Progenitor cell of endocrine pancreas (in vitro differentiated cells): ENCODE data around the gene UBAC2. TPM values are rescaled to one million over a fixed set of nuclear protein-coding genes. Genes with fewer than 3 reads are reported as not detected.

Experiments used
- DNase-seq: peaks from one replicate; pipeline ENCODE4 v3.0.0; 2021; ENCODE audit warnings: low spot score; ENCODE audit not compliant: unreplicated experiment
- H3K27ac Mint-ChIP-seq: 2 replicates; pipeline ENCODE4 v1.8.0; 2021; ENCODE audit warnings: mild to moderate bottlenecking, moderate library complexity, mixed read lengths
- H3K27me3 Mint-ChIP-seq: 2 replicates; pipeline ENCODE4 v1.8.0; 2021; ENCODE audit warnings: mixed read lengths
- H3K36me3 Mint-ChIP-seq: 2 replicates; pipeline ENCODE4 v1.8.0; 2022; ENCODE audit warnings: mixed read lengths; ENCODE audit not compliant: insufficient read depth
- H3K4me1 Mint-ChIP-seq: 2 replicates; pipeline ENCODE4 v1.8.0; 2021; ENCODE audit warnings: low read depth, mixed read lengths
- H3K4me3 Mint-ChIP-seq: 2 replicates; pipeline ENCODE4 v1.8.0; 2021; ENCODE audit warnings: low read depth, mild to moderate bottlenecking, moderate library complexity, mixed read lengths
- H3K9me3 Mint-ChIP-seq: 2 replicates; pipeline ENCODE4 v1.8.0; 2021; ENCODE audit warnings: low read depth, mixed read lengths
- total RNA-seq: library from RNA; stranded (reverse); gene quantifications from 2 replicates; pipeline ENCODE4 v1.2.1, GENCODE V29; 2021
- TF ChIP-seq, protein P1 (sequence below): fragments of 200-600 bp; sonication (generic); IDR thresholded peaks from one replicate; pipeline ENCODE4 v1.5.0; 2021; ENCODE audit warnings: antibody characterized with exemption, mild to moderate bottlenecking; ENCODE audit not compliant: unreplicated experiment

Gene UBAC2
- total RNA-seq, 1 donor from 2014 or later, result 60.6 TPM

DNA sequence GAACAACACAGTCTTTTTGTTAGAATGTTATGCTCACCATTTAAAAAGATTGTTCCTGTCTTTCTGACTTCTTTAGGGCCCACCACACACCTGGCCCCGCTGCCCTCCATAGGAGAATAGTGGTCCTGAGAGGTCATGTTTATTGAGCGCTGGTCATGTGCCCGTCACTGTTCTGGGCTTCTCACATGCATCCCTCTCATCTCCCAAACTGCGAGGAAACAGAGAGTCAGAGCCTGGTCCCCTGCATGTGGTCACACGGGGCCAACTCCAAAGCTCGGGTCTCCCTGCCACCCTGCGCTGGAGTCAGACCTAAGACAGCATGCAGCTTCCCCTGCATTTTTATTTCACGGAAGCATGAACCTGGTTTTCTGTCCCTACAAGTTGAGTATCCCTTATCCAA lies 177.0 kb downstream of the UBAC2 start:
- Mint-ChIP-seq H3K9me3 (no peaks in the 10 kb centered on the region), H3K4me1 (no peaks in the 10 kb centered on the region), H3K27ac (no peak overlapping the region), H3K36me3 (peaks cover 10% of the 10 kb centered on the region), H3K4me3 (no peak overlapping the region), H3K27me3 (no peaks in the 10 kb centered on the region)
- DNase-seq, result no peak
- TF ChIP-seq, protein P1, sequence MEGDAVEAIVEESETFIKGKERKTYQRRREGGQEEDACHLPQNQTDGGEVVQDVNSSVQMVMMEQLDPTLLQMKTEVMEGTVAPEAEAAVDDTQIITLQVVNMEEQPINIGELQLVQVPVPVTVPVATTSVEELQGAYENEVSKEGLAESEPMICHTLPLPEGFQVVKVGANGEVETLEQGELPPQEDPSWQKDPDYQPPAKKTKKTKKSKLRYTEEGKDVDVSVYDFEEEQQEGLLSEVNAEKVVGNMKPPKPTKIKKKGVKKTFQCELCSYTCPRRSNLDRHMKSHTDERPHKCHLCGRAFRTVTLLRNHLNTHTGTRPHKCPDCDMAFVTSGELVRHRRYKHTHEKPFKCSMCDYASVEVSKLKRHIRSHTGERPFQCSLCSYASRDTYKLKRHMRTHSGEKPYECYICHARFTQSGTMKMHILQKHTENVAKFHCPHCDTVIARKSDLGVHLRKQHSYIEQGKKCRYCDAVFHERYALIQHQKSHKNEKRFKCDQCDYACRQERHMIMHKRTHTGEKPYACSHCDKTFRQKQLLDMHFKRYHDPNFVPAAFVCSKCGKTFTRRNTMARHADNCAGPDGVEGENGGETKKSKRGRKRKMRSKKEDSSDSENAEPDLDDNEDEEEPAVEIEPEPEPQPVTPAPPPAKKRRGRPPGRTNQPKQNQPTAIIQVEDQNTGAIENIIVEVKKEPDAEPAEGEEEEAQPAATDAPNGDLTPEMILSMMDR, result no peak

DNA sequence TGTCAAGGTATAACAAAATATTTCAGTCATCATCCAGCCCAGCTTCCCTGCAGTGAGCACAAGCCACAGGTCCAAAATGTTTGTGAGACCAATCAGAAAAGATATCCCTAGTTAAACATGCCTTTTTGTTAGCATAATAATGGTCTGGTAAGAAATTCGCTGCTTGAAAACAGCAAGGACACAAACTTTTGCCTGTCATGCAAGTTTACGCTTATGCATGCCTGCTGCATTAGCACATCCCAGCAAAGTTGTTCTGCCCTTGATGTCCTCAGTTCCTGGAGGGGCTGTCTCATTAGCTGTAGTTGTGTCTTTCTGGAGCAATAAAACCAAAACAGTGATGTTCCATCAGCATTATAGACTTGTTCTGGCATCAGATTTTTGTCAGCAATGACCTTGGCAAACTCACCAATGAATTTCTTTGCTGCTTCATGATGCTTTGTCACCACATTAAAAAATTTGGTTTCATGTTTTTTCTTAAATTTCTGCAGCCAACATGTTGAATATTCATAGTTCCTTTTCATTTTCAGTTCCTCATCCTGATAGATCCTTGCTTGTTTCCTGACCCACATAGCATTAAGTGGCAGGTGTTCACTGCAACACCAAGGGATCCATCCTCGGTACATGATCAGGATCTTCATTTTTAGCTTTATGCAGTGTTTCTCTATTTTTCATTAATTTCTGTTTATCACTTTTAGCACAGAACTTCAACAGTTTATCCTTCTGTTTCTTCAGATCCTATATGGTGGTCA lies 178.5 kb downstream of the UBAC2 start:
- Mint-ChIP-seq H3K27me3 (no peaks in the 10 kb centered on the region), H3K9me3 (no peaks in the 10 kb centered on the region), H3K36me3 (peaks cover 7% of the 10 kb centered on the region), H3K4me1 (no peaks in the 10 kb centered on the region), H3K4me3 (no peak overlapping the region), H3K27ac (no peak overlapping the region)
- TF ChIP-seq, protein P1, result no peak
- DNase-seq, result no peak

DNA sequence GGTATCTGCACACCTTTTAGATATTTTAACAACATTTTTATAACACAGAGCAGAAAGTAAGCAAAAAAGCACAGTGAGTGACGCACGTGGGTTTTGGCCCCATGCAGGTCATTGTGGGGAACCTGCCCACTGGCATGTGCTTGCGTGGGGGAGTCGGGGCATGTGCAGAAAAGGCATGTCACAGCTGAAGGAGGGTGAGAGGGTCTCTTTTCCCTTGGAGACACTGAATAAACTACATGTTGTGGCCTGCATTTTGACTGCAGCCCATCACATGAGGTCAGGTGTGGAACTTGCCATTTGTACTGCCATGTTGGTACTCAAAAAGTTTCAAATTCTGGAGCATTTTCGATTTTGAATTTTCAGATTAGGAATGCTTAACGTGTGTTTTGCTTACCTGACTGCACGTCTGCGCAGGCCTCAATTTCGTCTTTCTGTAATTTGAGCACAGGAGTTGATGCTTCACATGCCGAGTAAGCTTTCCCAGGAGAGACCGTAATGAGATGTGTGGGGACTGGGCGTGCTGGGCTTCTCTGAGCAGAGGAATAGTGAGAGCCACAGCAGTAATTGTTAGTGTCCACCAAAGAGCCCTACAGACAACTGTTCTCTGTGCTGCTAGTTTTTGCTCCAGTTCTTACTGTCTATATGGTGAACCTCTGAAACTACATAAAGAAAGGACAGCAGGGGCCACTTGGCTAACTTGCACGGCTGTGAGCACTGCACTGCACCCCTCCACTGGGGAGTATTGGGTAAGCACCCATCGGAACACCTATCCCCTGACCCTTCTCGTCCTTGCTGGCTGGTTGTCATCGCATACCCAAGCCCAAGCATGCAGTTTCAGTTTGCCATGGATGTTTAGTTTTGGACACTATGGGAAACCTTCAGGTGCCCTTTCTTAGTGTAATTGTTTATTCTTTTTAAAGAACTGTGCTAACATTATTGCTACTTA lies 179.5 kb downstream of the UBAC2 start:
- H3K27ac Mint-ChIP-seq, result no peak overlapping the region
- no peak for DNase-seq
- no peaks in the 10 kb centered on the region for H3K9me3 Mint-ChIP-seq
- no peaks in the 10 kb centered on the region for H3K27me3 Mint-ChIP-seq
- TF ChIP-seq, protein P1, result no peak
- H3K4me3 Mint-ChIP-seq, result no peak overlapping the region
- H3K4me1 Mint-ChIP-seq, result no peaks in the 10 kb centered on the region
- peaks cover 7% of the 10 kb centered on the region for H3K36me3 Mint-ChIP-seq

DNA sequence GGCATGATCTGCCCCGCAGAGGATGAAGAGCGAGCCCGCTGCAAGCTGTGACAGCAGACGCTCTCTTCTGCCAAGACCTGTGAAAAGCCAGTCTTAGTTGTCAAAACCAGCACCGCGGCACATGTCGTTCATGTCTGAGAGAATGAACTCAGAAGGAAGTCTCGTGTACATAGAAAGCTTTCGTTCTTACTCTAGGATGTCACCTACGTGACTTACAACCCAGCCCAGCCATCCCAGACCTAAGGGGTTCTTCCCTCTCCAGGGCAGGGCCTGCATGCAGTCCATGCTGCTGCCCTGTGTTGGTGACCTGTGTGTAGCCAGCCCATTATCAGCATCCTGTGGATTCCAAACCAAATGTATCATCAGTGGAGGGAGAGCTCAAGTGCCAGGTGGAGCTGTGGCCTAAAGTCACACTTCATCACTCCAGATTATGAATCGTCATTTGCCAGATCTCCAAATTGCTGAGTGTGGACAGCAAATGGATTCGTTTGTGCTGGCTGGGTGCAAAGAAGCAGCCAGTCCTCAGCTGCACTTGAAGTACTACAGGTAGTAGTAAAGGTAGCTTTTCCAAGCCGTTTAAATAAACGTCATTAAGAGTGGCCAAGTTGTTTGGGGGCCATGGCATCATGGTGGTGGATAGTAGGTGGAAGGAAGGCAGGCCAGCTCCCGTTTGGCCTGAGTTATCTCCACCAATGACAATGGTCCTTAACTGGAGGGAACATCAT lies 180.4 kb downstream of the UBAC2 start:
- TF ChIP-seq, protein P1, result no peak
- Mint-ChIP-seq H3K36me3 (peaks cover 8% of the 10 kb centered on the region), H3K27ac (no peak overlapping the region), H3K27me3 (no peaks in the 10 kb centered on the region), H3K4me3 (no peak overlapping the region), H3K9me3 (no peaks in the 10 kb centered on the region), H3K4me1 (no peaks in the 10 kb centered on the region)
- no peak for DNase-seq

DNA sequence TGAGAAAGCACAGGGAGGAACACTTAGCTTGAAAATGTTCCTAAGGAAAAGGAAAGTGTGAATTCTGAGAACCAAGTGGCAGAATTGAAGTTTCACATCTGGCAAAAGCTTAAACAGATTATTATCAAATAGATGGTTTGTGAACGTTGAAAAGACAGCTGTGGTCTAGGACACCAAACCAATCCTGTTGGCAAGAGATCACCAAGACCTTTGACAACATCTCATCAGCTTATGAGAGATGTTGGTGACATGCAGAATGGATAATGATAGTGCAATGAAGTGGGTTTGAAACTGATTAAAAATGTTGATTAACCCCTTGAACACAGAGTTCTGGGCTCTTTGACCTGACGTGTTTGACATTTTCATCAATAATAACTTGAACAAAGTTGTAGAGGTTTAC lies 181.1 kb downstream of the UBAC2 start:
- TF ChIP-seq, protein P1, result no peak
- no peaks in the 10 kb centered on the region for H3K4me1 Mint-ChIP-seq
- H3K27ac Mint-ChIP-seq, result no peak overlapping the region
- H3K4me3 Mint-ChIP-seq, result no peak overlapping the region
- no peaks in the 10 kb centered on the region for H3K27me3 Mint-ChIP-seq
- no peak for DNase-seq
- no peaks in the 10 kb centered on the region for H3K9me3 Mint-ChIP-seq
- peaks cover 8% of the 10 kb centered on the region for H3K36me3 Mint-ChIP-seq
